IMR-90 (cell line): Measurements from ENCODE around the gene AP2A1. TPM values are rescaled to one million over a fixed set of nuclear protein-coding genes. Genes with fewer than 3 reads are reported as not detected.

Experiments used
- ATAC-seq: fragments of 200-7000 bp; cut with Tn5 transposase; 2 replicates; pipeline ENCODE4 v1.9.1; 2020; ENCODE audit warnings: low read depth, mild to moderate bottlenecking, moderate library complexity
- BruUV-seq: library from RNA; stranded (reverse); fragments of 400-500 nt; replicated peaks from 2 replicates; lab custom pipeline; 2021; lab: Mats Ljungman, UMichigan
- CTCF ChIA-PET: fragments of 300-600 bp; formaldehyde crosslinking; extraction: SDS; loops from one replicate; lab custom pipeline; 2021; ENCODE audit warnings: antibody characterized with exemption; lab: Yijun Ruan, JAX
- POLR2A ChIA-PET: fragments of 300-600 bp; sonication (Branson Sonifier 250); formaldehyde crosslinking; loops from one replicate; lab custom pipeline; 2022; ENCODE audit warnings: antibody characterized with exemption; ENCODE audit not compliant: unreplicated experiment; lab: Charles Lee
- DNase-seq: peaks from one replicate; pipeline ENCODE4 v3.0.0; 2013
- H2AFZ ChIP-seq: replicated peaks from 2 replicates; pipeline ENCODE3; 2013; ENCODE audit warnings: low read length, mild to moderate bottlenecking; ENCODE audit not compliant: poor library complexity
- H2AK5ac ChIP-seq: 2 replicates; pipeline ENCODE4 v1.6.1; 2013; ENCODE audit warnings: low read depth, low read length, inconsistent platforms
- H2AK9ac ChIP-seq: replicated peaks from 2 replicates; pipeline ENCODE3; 2013; ENCODE audit warnings: mild to moderate bottlenecking, low read depth, low read length, moderate library complexity; ENCODE audit not compliant: poor library complexity
- H2BK120ac ChIP-seq: 2 replicates; pipeline ENCODE4 v1.6.1; 2013; ENCODE audit warnings: low read depth, low read length, inconsistent platforms
- H2BK15ac ChIP-seq: 3 replicates; pipeline ENCODE4 v1.6.1; 2013; ENCODE audit warnings: low read depth, low read length, inconsistent platforms
- H2BK20ac ChIP-seq: 2 replicates; pipeline ENCODE4 v1.6.1; 2013; ENCODE audit warnings: low read depth, mild to moderate bottlenecking, inconsistent platforms, low read length, moderate library complexity
- H2BK5ac ChIP-seq: 2 replicates; pipeline ENCODE4 v1.6.1; 2013; ENCODE audit warnings: mild to moderate bottlenecking, low read depth, low read length, inconsistent platforms; ENCODE audit not compliant: poor library complexity, severe bottlenecking
- H3K14ac ChIP-seq: replicated peaks from 2 replicates; pipeline ENCODE4 v1.6.1; 2013; ENCODE audit warnings: low read depth, low read length, inconsistent platforms
- H3K18ac ChIP-seq: 2 replicates; pipeline ENCODE4 v1.6.1; 2013; ENCODE audit warnings: low read depth, low read length, control low read depth
- H3K23ac ChIP-seq: 2 replicates; pipeline ENCODE4 v1.6.1; 2013; ENCODE audit warnings: low read depth, low read length, inconsistent platforms
- H3K27ac ChIP-seq: 2 replicates; pipeline ENCODE4 v1.5.1; 2013; ENCODE audit warnings: mild to moderate bottlenecking, control low read depth, low read length; ENCODE audit not compliant: insufficient read depth
- H3K27me3 ChIP-seq: 2 replicates; pipeline ENCODE4 v1.6.1; 2013; ENCODE audit warnings: low read length; ENCODE audit not compliant: control insufficient read depth, insufficient read depth
- H3K36me3 ChIP-seq: 2 replicates; pipeline ENCODE4 v1.6.1; 2013; ENCODE audit warnings: low read length, mixed read lengths; ENCODE audit not compliant: control insufficient read depth, insufficient read depth
- H3K4ac ChIP-seq: 2 replicates; pipeline ENCODE4 v1.6.1; 2013; ENCODE audit warnings: low read depth, low read length, inconsistent platforms
- H3K4me1 ChIP-seq: 2 replicates; pipeline ENCODE4 v1.6.1; 2013; ENCODE audit warnings: low read length, mixed read lengths; ENCODE audit not compliant: control insufficient read depth, insufficient read depth
- H3K4me2 ChIP-seq: 2 replicates; pipeline ENCODE4 v1.6.1; 2013; ENCODE audit warnings: low read depth, mild to moderate bottlenecking, control low read depth, low read length, moderate library complexity
- H3K4me3 ChIP-seq: 2 replicates; pipeline ENCODE4 v1.5.1; 2013; ENCODE audit warnings: low read depth, mild to moderate bottlenecking, control low read depth, low read length, moderate library complexity; ENCODE audit not compliant: insufficient read depth
- H3K56ac ChIP-seq: 2 replicates; pipeline ENCODE4 v1.6.1; 2013; ENCODE audit warnings: low read length, inconsistent platforms; ENCODE audit not compliant: insufficient read depth; ENCODE audit errors: extremely low read depth
- H3K79me1 ChIP-seq, 2 experiments: 2 replicates each; pipeline ENCODE4 v1.6.1; 2013; ENCODE audit warnings: low read length in 2 of 2, inconsistent platforms in 1 of 2, low read depth in 1 of 2
- H3K9ac ChIP-seq: 2 replicates; pipeline ENCODE4 v1.6.1; 2013; ENCODE audit warnings: low read depth, low read length, control low read depth
- H3K9me1 ChIP-seq: 2 replicates; pipeline ENCODE4 v1.6.1; 2013; ENCODE audit warnings: low read length, inconsistent platforms; ENCODE audit not compliant: insufficient read depth
- H3K9me3 ChIP-seq: 2 replicates; pipeline ENCODE4 v1.6.1; 2013; ENCODE audit warnings: low read length; ENCODE audit not compliant: control insufficient read depth, insufficient read depth
- H4K20me1 ChIP-seq: 2 replicates; pipeline ENCODE4 v1.6.1; 2013; ENCODE audit warnings: low read length, inconsistent platforms; ENCODE audit not compliant: insufficient read depth
- H4K5ac ChIP-seq: 2 replicates; pipeline ENCODE4 v1.6.1; 2013; ENCODE audit warnings: mild to moderate bottlenecking, low read depth, low read length, control low read depth
- H4K8ac ChIP-seq, 2 experiments: 2 replicates each; pipeline ENCODE4 v1.6.1; 2013; ENCODE audit warnings: low read depth in 2 of 2, low read length in 2 of 2, control low read depth in 1 of 2, inconsistent platforms in 1 of 2
- H4K91ac ChIP-seq: 2 replicates; pipeline ENCODE4 v1.6.1; 2013; ENCODE audit warnings: low read depth, low read length, inconsistent platforms; ENCODE audit not compliant: insufficient read depth
- BHLHE40 ChIP-seq: fragments of 150-350 bp; IDR thresholded peaks from 2 replicates; pipeline ENCODE4 v1.6.1; 2016; ENCODE audit warnings: mild to moderate bottlenecking, low read depth, low read length
- CEBPB ChIP-seq: IDR thresholded peaks from 2 replicates; pipeline ENCODE4 v1.6.1; 2012; ENCODE audit warnings: low read depth, low read length, improper control_type of control experiment
- RAD21 ChIP-seq: IDR thresholded peaks from 2 replicates; pipeline ENCODE4 v1.6.1; 2012; ENCODE audit warnings: low read length, improper control_type of control experiment
- WGBS, 2 experiments: methylation state at CpG; one replicate each; pipeline versions ENCODE4 v1.1.5 to v1.1.7; 2013; ENCODE audit warnings: missing lambda C conversion rate in 2 of 2; ENCODE audit not compliant: insufficient read length in 1 of 2; ENCODE audit errors: extremely low coverage in 2 of 2; 5-methylcytosine and 5-hydroxymethylcytosine counted together
- dilution Hi-C: fragments of 300-500 bp; cut with HindIII; formaldehyde crosslinking; loops from one replicate; pipeline ENCODE4 v1.14.3; 2018; ENCODE audit warnings: low sequenced_read_pairs; ENCODE audit not compliant: unreplicated experiment
- in situ Hi-C: fragments of 300-500 bp; cut with MboI; formaldehyde crosslinking; loops from 3 replicates; pipeline ENCODE4 v1.14.3; 2019; ENCODE audit warnings: low sequenced_read_pairs, inconsistent platforms, mixed read lengths
- intact Hi-C: fragments of 100-400 bp; cut with micrococcal nuclease; formaldehyde crosslinking; loops from 2 replicates; pipeline ENCODE4 v1.10.0; 2022
- polyA plus RNA-seq, 3 experiments: library from polyadenylated mRNA; depleted of rRNA; stranded (reverse); fragments of >200 nt; gene quantifications; 2 replicates each; pipeline ENCODE4 v1.2.3, GENCODE V29; 2012; ENCODE audit warnings: low replicate concordance in 1 of 3
- total RNA-seq: library from RNA; depleted of rRNA; stranded (reverse); fragments of >200 nt; gene quantifications from 2 replicates; pipeline ENCODE4 v1.2.3, GENCODE V29; 2012

AP2A1 gene
- total and polyA plus RNA-seq, 2 of the 4 experiments (the other 2 are of a cell fraction) = 40.7 to 122 TPM

- Histone ChIP-seq H4K5ac (no peak overlapping the region), H4K91ac (no peak overlapping the region), H3K27me3 (no peaks in the 10 kb centered on the region), H4K20me1 (peaks cover 31% of the 10 kb centered on the region), H2AK9ac (no peak overlapping the region), H3K56ac (no peak overlapping the region), H3K79me1 (peaks cover 9 to 41% of the 10 kb centered on the region in 2 experiments), H3K36me3 (peaks cover 65% of the 10 kb centered on the region), H3K9ac (no peak overlapping the region), H3K4ac (no peak overlapping the region), H2BK120ac (no peak overlapping the region), H3K4me2 (no peak overlapping the region), H3K18ac (no peak overlapping the region), H2BK15ac (no peak overlapping the region), H3K4me3 (no peak overlapping the region), H4K8ac (no peak overlapping the region), H3K9me1 (peaks cover 8% of the 10 kb centered on the region; the same call in 1 of the 2 replicates), H3K23ac (no peak overlapping the region), H3K4me1 (peaks cover 2% of the 10 kb centered on the region; the same call in 1 of the 2 replicates), H2BK5ac (no peak overlapping the region), H2AK5ac (no peak overlapping the region), H3K27ac (no peak overlapping the region), H3K9me3 (no peaks in the 10 kb centered on the region), H2AFZ (no peak overlapping the region), H3K14ac (no peak overlapping the region), H2BK20ac (no peak overlapping the region)
- dilution Hi-C loops (no loop called here), in situ Hi-C loops (no loop called here), intact Hi-C loops (no loop called here)
- no TSS peak for BruUV-seq
- POLR2A ChIA-PET = interaction anchor here (0.6 kb wide), 1 partner anchor 453 kb away, joined by 3 read pairs; no protein-coding TSS in a partner anchor
- TF ChIP-seq CEBPB (no peak), BHLHE40 (no peak), RAD21 (no peak)
- no peak for ATAC-seq
- CTCF ChIA-PET = no interaction called here
- WGBS, 2 experiments = 100% methylated on average over 1 of the region's 22 CpGs; no CpG with 5 or more reads in 1 of the 2 experiments
- no peak for DNase-seq
Observed at GRCh38 chr19:49792829-49793560, 26.2 kb downstream of the AP2A1 start.
